K562 (cell line): Measurements from ENCODE around the gene CCM2. TPM values are rescaled to one million over a fixed set of nuclear protein-coding genes. Genes with fewer than 3 reads are reported as not detected.

ENCODE experiments used
- CBFB ChIP-seq: sonication (generic); formaldehyde crosslinking; IDR thresholded peaks from 2 replicates; pipeline ENCODE4 v1.4.0; 2020; ENCODE audit warnings: mild to moderate bottlenecking, missing genetic modification reagents
- CBX2 ChIP-seq: fragments of 200-600 bp; sonication (generic); IDR thresholded peaks from one replicate; pipeline ENCODE4 v1.6.1; 2012; ENCODE audit warnings: mild to moderate bottlenecking, low read length, inconsistent platforms; ENCODE audit not compliant: insufficient read depth, poor library complexity, severe bottlenecking
- EHMT2 ChIP-seq: fragments of 450-650 bp; IDR thresholded peaks from 2 replicates; pipeline ENCODE4 v1.6.1; 2018; ENCODE audit warnings: antibody characterized with exemption
- ELF2 ChIP-seq: fragments of 250-450 bp; sonication (Bioruptor Pico); IDR thresholded peaks from 2 replicates; pipeline ENCODE4 v1.5.0; 2021; ENCODE audit warnings: mild to moderate bottlenecking
- FOSL1 ChIP-seq: fragments of 200-800 bp; sonication (Bioruptor generic); conservative IDR thresholded peaks from 2 replicates; pipeline ENCODE4 v1.6.1; 2016; ENCODE audit warnings: missing genetic modification characterization, missing compliant biosample characterization
- ILF3 ChIP-seq: fragments of 450-650 bp; IDR thresholded peaks from 2 replicates; pipeline ENCODE4 v1.6.1; 2018; ENCODE audit warnings: antibody characterized with exemption, mild to moderate bottlenecking, moderate library complexity, borderline replicate concordance
- JUND ChIP-seq, 2 experiments: IDR thresholded peaks; 2 replicates in 1 of 2; 3 replicates in 1 of 2; pipeline ENCODE4 v1.6.1; 2011; ENCODE audit warnings: borderline replicate concordance in 2 of 2, low read depth in 2 of 2, low read length in 2 of 2, improper control_type of control experiment in 1 of 2, missing biosample characterization in 1 of 2, missing genetic modification characterization in 1 of 2, missing genetic modification reagents in 1 of 2
- KLF6 ChIP-seq: fragments of 250-450 bp; sonication (Bioruptor Pico); IDR thresholded peaks from 2 replicates; pipeline ENCODE4 v1.4.0; 2020; ENCODE audit warnings: mild to moderate bottlenecking, moderate library complexity, borderline replicate concordance
- MTA1 ChIP-seq: fragments of 450-650 bp; IDR thresholded peaks from 2 replicates; pipeline ENCODE4 v1.6.1; 2017; ENCODE audit warnings: borderline replicate concordance
- NEUROD1 ChIP-seq: fragments of 150-350 bp; IDR thresholded peaks from 2 replicates; pipeline ENCODE4 v1.6.1; 2014; ENCODE audit warnings: borderline replicate concordance, low read length, low read depth; ENCODE audit not compliant: partially characterized antibody
- NR3C1 ChIP-seq: sonication (generic); formaldehyde crosslinking; IDR thresholded peaks from 2 replicates; pipeline ENCODE4 v1.8.1; 2022; ENCODE audit warnings: missing genetic modification reagents
- NR4A1 ChIP-seq, 2 experiments: fragments of 250-450 bp in 1 of 2; fragments of 450-650 bp in 1 of 2; sonication (Bioruptor Pico) in 1 of 2; IDR thresholded peaks; 2 replicates each; pipeline versions ENCODE4 v1.4.0 to v1.6.1; 2016 to 2020; ENCODE audit warnings: mild to moderate bottlenecking in 2 of 2, missing compliant biosample characterization in 1 of 2, missing genetic modification characterization in 1 of 2, moderate library complexity in 1 of 2
- PHF20 ChIP-seq: fragments of 450-650 bp; IDR thresholded peaks from 2 replicates; pipeline ENCODE4 v1.6.1; 2018; ENCODE audit not compliant: partially characterized antibody
- POLR2A ChIP-seq: fragments of 450-650 bp; conservative IDR thresholded peaks from 2 replicates; pipeline ENCODE4 v1.6.1; 2016
- SAFB2 ChIP-seq: fragments of 200-400 bp; formaldehyde crosslinking; IDR thresholded peaks from 2 replicates; pipeline ENCODE4 v1.6.1; 2018; ENCODE audit warnings: borderline replicate concordance, low read length, low read depth, moderate library complexity; ENCODE audit not compliant: severe bottlenecking
- TARDBP ChIP-seq: fragments of 450-650 bp; IDR thresholded peaks from 2 replicates; pipeline ENCODE4 v1.6.1; 2016
- TCFL5 ChIP-seq: fragments of 250-450 bp; sonication (Bioruptor Pico); conservative IDR thresholded peaks from 2 replicates; pipeline ENCODE4 v1.6.1; 2021; ENCODE audit warnings: mild to moderate bottlenecking, moderate library complexity, matching md5 sums
- ZNF551 ChIP-seq: fragments of 250-450 bp; sonication (Bioruptor Pico); IDR thresholded peaks from 2 replicates; pipeline ENCODE4 v1.5.0; 2021; ENCODE audit warnings: mild to moderate bottlenecking, moderate library complexity
- polyA plus RNA-seq, 8 experiments: library from polyadenylated mRNA; depleted of rRNA in 4 of 8; stranded (reverse) in 5 of 8; unstranded in 3 of 8; fragments of >200 nt; fragmentation: Nextera tagmentation in 2 of 8; fragmentation: Illumina TruSeq in 1 of 8; extraction: Ambion mirVana in 2 of 8; extraction: Trizol in 1 of 8; gene quantifications; 2 replicates each; pipeline versions ENCODE4 v1.2.1 to v1.2.3, GENCODE V29; 2011 to 2014; ENCODE audit warnings: inconsistent platforms in 1 of 8, missing spikeins in 1 of 8
- total RNA-seq, 7 experiments: library from RNA; depleted of rRNA in 6 of 7; stranded (reverse); fragments of >200 nt in 6 of 7; fragmentation: Illumina TruSeq in 2 of 7; extraction: Trizol in 2 of 7; gene quantifications; 2 replicates each; pipeline versions ENCODE4 v1.2.1 to v1.2.3, GENCODE V29; 2011 to 2021; ENCODE audit warnings: low replicate concordance in 1 of 7
- TF ChIP-seq, protein P1 (sequence below): fragments of 250-450 bp; sonication (Bioruptor Pico); IDR thresholded peaks from 2 replicates; pipeline ENCODE4 v1.8.0; 2022; ENCODE audit warnings: inconsistent platforms, mild to moderate bottlenecking, moderate library complexity, borderline replicate concordance
- TF ChIP-seq, protein P2 (sequence below): fragments of 450-650 bp; IDR thresholded peaks from 2 replicates; pipeline ENCODE4 v1.6.1; 2018; ENCODE audit not compliant: partially characterized antibody

Gene CCM2
- total and polyA plus RNA-seq, 9 of the 15 experiments (the other 6 are each of a cell fraction or from before 2014, with no cell fraction given): 0.41 to 38.6 (median 25.9) TPM

DNA sequence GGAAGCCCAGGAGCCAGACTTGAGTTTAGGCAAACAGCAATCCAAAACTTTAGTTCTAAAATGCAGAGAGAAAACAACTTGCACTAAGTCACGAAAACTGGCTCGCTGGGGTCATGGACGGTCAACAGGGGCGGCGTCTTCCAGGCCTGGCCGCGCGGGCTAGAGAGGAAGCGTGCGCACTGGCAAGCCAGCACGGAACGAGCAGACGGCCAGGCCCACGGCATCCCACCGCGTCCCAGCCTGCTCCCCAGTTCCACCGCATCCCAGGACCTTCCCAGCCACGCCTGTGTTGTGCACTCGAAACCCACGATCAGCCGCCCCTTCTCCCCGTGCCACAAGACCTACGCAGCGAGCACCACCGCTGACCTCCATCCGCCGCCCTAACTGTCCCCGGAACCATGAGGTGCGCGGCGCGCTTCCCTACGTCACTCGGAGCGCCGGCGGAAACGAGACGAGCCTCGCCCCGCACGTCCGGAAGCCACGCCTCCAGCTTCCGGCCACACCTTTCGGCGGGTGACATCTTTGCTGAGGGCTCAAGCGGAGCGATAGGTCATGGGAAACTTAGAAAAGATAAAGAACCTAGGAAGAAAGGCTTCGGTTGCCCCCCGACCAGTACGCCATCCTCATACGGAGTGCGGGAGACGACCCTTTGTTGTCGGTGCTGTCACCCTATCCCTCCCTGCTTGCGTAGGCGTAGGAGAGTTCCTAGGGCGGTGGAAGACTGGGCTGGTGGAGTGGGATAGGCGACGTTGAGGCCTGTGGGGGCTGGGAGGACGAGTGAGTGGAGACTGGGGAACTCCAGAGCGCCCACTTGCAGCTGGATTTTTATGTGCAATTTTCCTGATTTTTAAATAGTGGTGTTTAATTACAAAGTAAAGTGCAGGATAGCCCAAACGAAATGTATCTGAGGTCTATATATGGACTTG is 111.6 kb downstream of the CCM2 start, which contains the start of gene TBRG4 (continued):
- TF ChIP-seq ILF3 (no peak; the same call in 1 of the 2 replicates), ZNF551 (CRISPR knock-in tag) (no peak), NR4A1 (CRISPR knock-in tag; IDR thresholded peaks at IDR 0.05) (no peak), NR4A1 (tag; IDR thresholded peaks at IDR 0.05) (no peak), EHMT2 (peak; percentile 82), JUND (IDR thresholded peaks at IDR 0.05; ENCODE audit: borderline replicate concordance, low read depth, low read length) (no peak; the same call in 1 of the 2 replicates), JUND (tag; IDR thresholded peaks at IDR 0.05; ENCODE audit: borderline replicate concordance, low read depth, low read length) (peak; percentile 52; the same call in 1 of the 3 replicates), TCFL5 (CRISPR knock-in tag) (no peak), CBFB (CRISPR knock-in tag) (peak; percentile 19; the same call in 1 of the 2 replicates), MTA1 (peak; percentile 100), FOSL1 (tag) (peak; percentile 25; the same call in 1 of the 2 replicates), ELF2 (peak; percentile 96), KLF6 (peak; percentile 73; the same call in 1 of the 2 replicates), SAFB2 (no peak), CBX2 (no peak), PHF20 (peak; percentile 96), NEUROD1 (peak; percentile 41), POLR2A (peak; percentile 99), TARDBP (0 out of 2 replicates have a peak, but pooled peaks have one; percentile 13), NR3C1 (CRISPR knock-in tag) (peak; percentile 75; the same call in 1 of the 2 replicates)
- TF ChIP-seq, protein P1, sequence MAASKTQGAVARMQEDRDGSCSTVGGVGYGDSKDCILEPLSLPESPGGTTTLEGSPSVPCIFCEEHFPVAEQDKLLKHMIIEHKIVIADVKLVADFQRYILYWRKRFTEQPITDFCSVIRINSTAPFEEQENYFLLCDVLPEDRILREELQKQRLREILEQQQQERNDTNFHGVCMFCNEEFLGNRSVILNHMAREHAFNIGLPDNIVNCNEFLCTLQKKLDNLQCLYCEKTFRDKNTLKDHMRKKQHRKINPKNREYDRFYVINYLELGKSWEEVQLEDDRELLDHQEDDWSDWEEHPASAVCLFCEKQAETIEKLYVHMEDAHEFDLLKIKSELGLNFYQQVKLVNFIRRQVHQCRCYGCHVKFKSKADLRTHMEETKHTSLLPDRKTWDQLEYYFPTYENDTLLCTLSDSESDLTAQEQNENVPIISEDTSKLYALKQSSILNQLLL (CRISPR knock-in tag): no peak
- TF ChIP-seq, protein P2, sequence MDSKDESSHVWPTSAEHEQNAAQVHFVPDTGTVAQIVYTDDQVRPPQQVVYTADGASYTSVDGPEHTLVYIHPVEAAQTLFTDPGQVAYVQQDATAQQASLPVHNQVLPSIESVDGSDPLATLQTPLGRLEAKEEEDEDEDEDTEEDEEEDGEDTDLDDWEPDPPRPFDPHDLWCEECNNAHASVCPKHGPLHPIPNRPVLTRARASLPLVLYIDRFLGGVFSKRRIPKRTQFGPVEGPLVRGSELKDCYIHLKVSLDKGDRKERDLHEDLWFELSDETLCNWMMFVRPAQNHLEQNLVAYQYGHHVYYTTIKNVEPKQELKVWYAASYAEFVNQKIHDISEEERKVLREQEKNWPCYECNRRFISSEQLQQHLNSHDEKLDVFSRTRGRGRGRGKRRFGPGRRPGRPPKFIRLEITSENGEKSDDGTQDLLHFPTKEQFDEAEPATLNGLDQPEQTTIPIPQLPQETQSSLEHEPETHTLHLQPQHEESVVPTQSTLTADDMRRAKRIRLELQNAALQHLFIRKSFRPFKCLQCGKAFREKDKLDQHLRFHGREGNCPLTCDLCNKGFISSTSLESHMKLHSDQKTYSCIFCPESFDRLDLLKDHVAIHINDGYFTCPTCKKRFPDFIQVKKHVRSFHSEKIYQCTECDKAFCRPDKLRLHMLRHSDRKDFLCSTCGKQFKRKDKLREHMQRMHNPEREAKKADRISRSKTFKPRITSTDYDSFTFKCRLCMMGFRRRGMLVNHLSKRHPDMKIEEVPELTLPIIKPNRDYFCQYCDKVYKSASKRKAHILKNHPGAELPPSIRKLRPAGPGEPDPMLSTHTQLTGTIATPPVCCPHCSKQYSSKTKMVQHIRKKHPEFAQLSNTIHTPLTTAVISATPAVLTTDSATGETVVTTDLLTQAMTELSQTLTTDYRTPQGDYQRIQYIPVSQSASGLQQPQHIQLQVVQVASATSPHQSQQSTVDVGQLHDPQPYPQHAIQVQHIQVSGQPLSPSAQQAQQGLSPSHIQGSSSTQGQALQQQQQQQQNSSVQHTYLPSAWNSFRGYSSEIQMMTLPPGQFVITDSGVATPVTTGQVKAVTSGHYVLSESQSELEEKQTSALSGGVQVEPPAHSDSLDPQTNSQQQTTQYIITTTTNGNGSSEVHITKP: peak; percentile 55
